OCI-LY7 (cell line): ENCODE measurements around the gene ACSS2. TPM values are rescaled to one million over a fixed set of nuclear protein-coding genes. Genes with fewer than 3 reads are reported as not detected.

ENCODE experiments used
- BruUV-seq: library from RNA; stranded (reverse); fragments of 400-500 nt; replicated peaks from 2 replicates; lab custom pipeline; 2021; lab: Mats Ljungman, UMichigan
- CTCF ChIA-PET: fragments of 300-600 bp; sonication (Branson Sonifier 250); formaldehyde crosslinking; loops from one replicate; lab custom pipeline; 2022; ENCODE audit warnings: antibody characterized with exemption; ENCODE audit not compliant: unreplicated experiment; lab: Charles Lee
- POLR2A ChIA-PET: fragments of 300-600 bp; sonication (Branson Sonifier 250); formaldehyde crosslinking; loops from one replicate; lab custom pipeline; 2022; ENCODE audit warnings: antibody characterized with exemption; lab: Charles Lee
- DNase-seq: peaks from one replicate; pipeline ENCODE4 v3.0.0-alpha.2; 2015; ENCODE audit warnings: low spot score
- H2AFZ ChIP-seq: fragments of 200-600 bp; sonication (generic), shearing (Covaris generic); 2 replicates; pipeline ENCODE4 v1.6.1; 2014; ENCODE audit warnings: mild to moderate bottlenecking, antibody characterized with exemption, low read length, moderate library complexity
- H3K27ac ChIP-seq: fragments of 200-600 bp; sonication (generic); 2 replicates; pipeline ENCODE4 v1.5.1; 2014; ENCODE audit warnings: mixed run types, low read depth, mild to moderate bottlenecking, moderate library complexity, low read length, inconsistent platforms; ENCODE audit not compliant: poor library complexity, severe bottlenecking
- H3K36me3 ChIP-seq: fragments of 200-600 bp; sonication (generic); 2 replicates; pipeline ENCODE4 v1.6.1; 2014; ENCODE audit warnings: mild to moderate bottlenecking, antibody characterized with exemption, low read length, moderate library complexity, mixed read lengths; ENCODE audit not compliant: insufficient read depth
- H3K4me1 ChIP-seq: fragments of 200-600 bp; sonication (generic); 2 replicates; pipeline ENCODE4 v1.5.1; 2014; ENCODE audit warnings: mild to moderate bottlenecking, low read length; ENCODE audit not compliant: insufficient read depth, poor library complexity, severe bottlenecking
- H3K4me2 ChIP-seq: fragments of 200-600 bp; sonication (generic); 2 replicates; pipeline ENCODE4 v1.6.1; 2014; ENCODE audit warnings: mild to moderate bottlenecking, low read length
- H3K4me3 ChIP-seq: fragments of 200-600 bp; sonication (generic); 2 replicates; pipeline ENCODE4 v1.5.1; 2014; ENCODE audit warnings: mild to moderate bottlenecking, low read depth, low read length; ENCODE audit not compliant: poor library complexity, severe bottlenecking
- H3K79me2 ChIP-seq: fragments of 200-600 bp; sonication (generic); 2 replicates; pipeline ENCODE4 v1.6.1; 2016; ENCODE audit warnings: low read depth, mild to moderate bottlenecking, low read length, moderate library complexity, mixed read lengths; ENCODE audit not compliant: insufficient read depth
- H3K9me2 ChIP-seq: fragments of 200-600 bp; sonication (generic); 2 replicates; pipeline ENCODE4 v1.6.1; 2016; ENCODE audit warnings: mild to moderate bottlenecking, low read length, mixed read lengths; ENCODE audit not compliant: insufficient read depth
- H3K9me3 ChIP-seq: fragments of 200-600 bp; sonication (generic); 2 replicates; pipeline ENCODE4 v1.6.1; 2014; ENCODE audit warnings: mild to moderate bottlenecking, mixed run types, low read length, mixed read lengths
- H4K20me1 ChIP-seq: fragments of 200-600 bp; sonication (generic); 2 replicates; pipeline ENCODE4 v1.6.1; 2014; ENCODE audit warnings: mild to moderate bottlenecking, antibody characterized with exemption, low read length, moderate library complexity, mixed read lengths; ENCODE audit not compliant: insufficient read depth
- EZH2phosphoT487 ChIP-seq: fragments of 200-600 bp; sonication (generic); IDR thresholded peaks from 2 replicates; pipeline ENCODE4 v1.6.1; 2018; ENCODE audit warnings: low read depth, borderline replicate concordance, mild to moderate bottlenecking, mixed run types, antibody characterized with exemption, low read length, moderate library complexity, mixed read lengths
- intact Hi-C: fragments of 100-400 bp; cut with micrococcal nuclease; formaldehyde crosslinking; loops from one replicate; pipeline ENCODE4 v1.10.0; 2022; ENCODE audit not compliant: unreplicated experiment
- total RNA-seq, 2 experiments: library from RNA; depleted of rRNA in 1 of 2; stranded (reverse); fragments of >200 nt in 1 of 2; shearing (Covaris generic) in 1 of 2; gene quantifications; 2 replicates each; pipeline ENCODE4 v1.2.3, GENCODE V29; 2014 to 2022
- TF ChIP-seq, protein P1 (sequence below): fragments of 200-600 bp; sonication (generic); conservative IDR thresholded peaks from 2 replicates; pipeline ENCODE4 v1.5.1; 2014; ENCODE audit warnings: mild to moderate bottlenecking, antibody characterized with exemption, low read length, moderate library complexity, mixed read lengths

Gene ACSS2
- total RNA-seq, 2 experiments from 2014 or later: 18.2 to 21.4 TPM

DNA sequence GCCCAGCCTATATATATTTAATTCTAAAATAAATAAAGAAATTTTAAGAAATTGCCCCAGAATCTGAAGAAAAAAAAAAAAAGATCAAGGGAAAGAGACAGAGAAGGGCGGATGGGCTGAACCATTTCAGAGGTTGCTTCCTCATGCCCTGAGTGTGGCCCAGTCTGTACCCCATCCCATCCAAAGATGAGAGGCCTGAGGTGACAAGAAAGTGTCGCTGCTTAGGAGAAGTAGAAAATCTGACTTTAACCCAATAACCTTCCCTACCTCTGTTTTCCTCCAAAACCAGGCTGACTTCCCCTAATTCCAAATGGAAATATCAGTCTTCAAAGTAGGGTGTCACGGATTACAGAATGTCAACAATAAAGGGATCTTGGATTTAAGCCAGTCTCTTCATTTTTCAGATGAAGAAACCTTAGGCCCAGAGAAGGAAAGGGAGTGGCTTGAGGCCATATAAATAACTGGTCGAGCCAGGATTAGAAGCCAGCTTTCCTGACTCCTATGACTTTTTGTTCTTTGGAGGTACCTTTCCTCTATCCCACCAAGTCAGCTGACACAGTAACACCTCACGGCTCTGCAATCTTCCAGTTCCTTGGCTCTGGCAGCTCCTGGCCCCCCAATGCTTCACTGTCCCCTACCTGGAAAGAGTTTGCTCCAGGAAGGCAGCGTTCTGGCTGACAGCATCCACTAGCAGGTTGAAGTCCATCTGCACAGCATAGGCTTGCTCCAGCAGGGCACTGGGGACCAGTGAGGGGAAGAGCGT is 69.1 kb downstream of the ACSS2 start:
- H3K4me1 ChIP-seq: peaks cover 17% of the 10 kb centered on the region
- BruUV-seq: no TSS peak
- DNase-seq: no peak
- ChIA-PET CTCF (no interaction called here), POLR2A (no interaction called here)
- peaks cover 87% of the 10 kb centered on the region for H3K36me3 ChIP-seq
- TF ChIP-seq, protein P1, sequence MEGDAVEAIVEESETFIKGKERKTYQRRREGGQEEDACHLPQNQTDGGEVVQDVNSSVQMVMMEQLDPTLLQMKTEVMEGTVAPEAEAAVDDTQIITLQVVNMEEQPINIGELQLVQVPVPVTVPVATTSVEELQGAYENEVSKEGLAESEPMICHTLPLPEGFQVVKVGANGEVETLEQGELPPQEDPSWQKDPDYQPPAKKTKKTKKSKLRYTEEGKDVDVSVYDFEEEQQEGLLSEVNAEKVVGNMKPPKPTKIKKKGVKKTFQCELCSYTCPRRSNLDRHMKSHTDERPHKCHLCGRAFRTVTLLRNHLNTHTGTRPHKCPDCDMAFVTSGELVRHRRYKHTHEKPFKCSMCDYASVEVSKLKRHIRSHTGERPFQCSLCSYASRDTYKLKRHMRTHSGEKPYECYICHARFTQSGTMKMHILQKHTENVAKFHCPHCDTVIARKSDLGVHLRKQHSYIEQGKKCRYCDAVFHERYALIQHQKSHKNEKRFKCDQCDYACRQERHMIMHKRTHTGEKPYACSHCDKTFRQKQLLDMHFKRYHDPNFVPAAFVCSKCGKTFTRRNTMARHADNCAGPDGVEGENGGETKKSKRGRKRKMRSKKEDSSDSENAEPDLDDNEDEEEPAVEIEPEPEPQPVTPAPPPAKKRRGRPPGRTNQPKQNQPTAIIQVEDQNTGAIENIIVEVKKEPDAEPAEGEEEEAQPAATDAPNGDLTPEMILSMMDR: no peak
- TF ChIP-seq EZH2phosphoT487: no peak
- H3K27ac ChIP-seq: no peak overlapping the region
- no peaks in the 10 kb centered on the region for H3K9me3 ChIP-seq
- no peaks in the 10 kb centered on the region for H4K20me1 ChIP-seq
- intact Hi-C loops: no loop called here
- H3K9me2 ChIP-seq: no peaks in the 10 kb centered on the region
- H3K4me3 ChIP-seq: no peak overlapping the region
- H3K4me2 ChIP-seq: no peak overlapping the region
- peaks cover 1% of the 10 kb centered on the region; the same call in 1 of the 2 replicates for H3K79me2 ChIP-seq
- H2AFZ ChIP-seq: no peak overlapping the region

DNA sequence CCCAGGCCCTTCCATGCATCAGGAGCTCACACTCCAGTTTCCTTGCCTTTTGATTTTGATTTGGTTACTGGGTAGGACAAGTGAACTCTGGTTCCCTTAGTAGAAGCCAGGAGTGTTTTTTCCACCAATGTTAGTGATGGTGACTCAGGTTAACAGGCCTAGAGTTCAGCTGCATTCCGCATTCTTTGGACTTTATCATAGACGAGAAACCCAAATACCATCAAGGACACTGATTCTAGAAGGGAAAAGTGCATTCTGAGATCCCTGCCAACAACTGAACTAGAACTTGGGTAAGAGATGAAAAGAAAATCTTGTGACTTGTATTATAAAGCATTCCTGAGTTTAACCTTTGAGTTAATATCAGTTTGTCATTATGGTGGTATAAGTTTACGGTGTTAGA is 70.2 kb downstream of the ACSS2 start:
- no peak overlapping the region for H3K27ac ChIP-seq
- H4K20me1 ChIP-seq: no peaks in the 10 kb centered on the region
- H3K79me2 ChIP-seq: peaks cover 5% of the 10 kb centered on the region; the same call in 1 of the 2 replicates
- H2AFZ ChIP-seq: no peak overlapping the region
- no TSS peak for BruUV-seq
- ChIA-PET POLR2A (no interaction called here), CTCF (no interaction called here)
- TF ChIP-seq, protein P1: no peak
- no peak for TF ChIP-seq EZH2phosphoT487
- H3K9me2 ChIP-seq: no peaks in the 10 kb centered on the region
- H3K4me1 ChIP-seq: peaks cover 28% of the 10 kb centered on the region
- DNase-seq: no peak
- no peak overlapping the region for H3K4me3 ChIP-seq
- peaks cover 76% of the 10 kb centered on the region for H3K36me3 ChIP-seq
- no peak overlapping the region for H3K4me2 ChIP-seq
- intact Hi-C loops: no loop called here
- H3K9me3 ChIP-seq: no peaks in the 10 kb centered on the region

DNA sequence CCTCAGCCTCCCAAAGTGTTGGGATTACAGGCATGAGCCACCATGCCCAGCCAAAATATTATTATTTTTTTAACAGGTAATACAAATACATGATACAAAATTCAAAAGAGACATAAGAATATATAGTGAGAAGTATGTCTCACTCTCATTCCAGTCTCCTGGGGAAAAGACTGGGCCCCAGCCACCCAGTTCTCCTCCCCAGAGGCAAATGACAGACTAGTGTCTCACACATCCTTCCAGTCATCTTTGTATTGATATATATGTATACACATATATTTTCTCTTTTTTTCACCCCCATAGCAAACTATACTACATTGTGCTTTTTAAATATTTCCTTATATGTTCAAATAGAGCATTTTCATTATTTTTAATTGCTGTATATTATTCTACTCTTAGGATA is 70.9 kb downstream of the ACSS2 start:
- POLR2A ChIA-PET: no interaction called here
- Histone ChIP-seq H3K9me3 (no peaks in the 10 kb centered on the region), H3K4me2 (no peak overlapping the region), H2AFZ (no peak overlapping the region), H3K9me2 (no peaks in the 10 kb centered on the region), H3K79me2 (peaks cover 5% of the 10 kb centered on the region; the same call in 1 of the 2 replicates), H3K4me3 (no peak overlapping the region), H4K20me1 (no peaks in the 10 kb centered on the region), H3K27ac (no peak overlapping the region), H3K36me3 (peaks cover 70% of the 10 kb centered on the region), H3K4me1 (peaks cover 35% of the 10 kb centered on the region)
- CTCF ChIA-PET: no interaction called here
- intact Hi-C loops: no loop called here
- TF ChIP-seq, protein P1: no peak
- no peak for TF ChIP-seq EZH2phosphoT487
- BruUV-seq: no TSS peak
- no peak for DNase-seq
